T-cell (primary cell): ENCODE results near the gene TMEM184A. TPM values are rescaled to one million over a fixed set of nuclear protein-coding genes. Genes with fewer than 3 reads are reported as not detected.

ENCODE experiments used
- ATAC-seq, 4 experiments: fragments of 200-7000 bp in 3 of 4; fragments of 150-1000 bp in 1 of 4; cut with Tn5 transposase; replicated peaks in 1 of 4; 1 replicate in 3 of 4; 2 replicates in 1 of 4; pipeline ENCODE4 v1.10.0; 2021; ENCODE audit warnings: moderate library complexity in 3 of 4, mild to moderate bottlenecking in 2 of 4, moderate number of reproducible peaks in 1 of 4
- CTCF ChIA-PET, 2 donors: fragments of 300-600 bp; sonication (Branson Sonifier 250); formaldehyde crosslinking; loops; one replicate each; lab custom pipeline; 2022; ENCODE audit warnings: antibody characterized with exemption in 2 of 2; lab: Charles Lee
- POLR2A ChIA-PET, 2 donors: fragments of 300-600 bp; sonication (Branson Sonifier 250); formaldehyde crosslinking; loops; one replicate each; lab custom pipeline; 2022; ENCODE audit warnings: antibody characterized with exemption in 2 of 2; lab: Charles Lee
- DNase-seq, 35 experiments: peaks; one replicate each; pipeline versions ENCODE4 v3.0.0 to v3.0.0-alpha.2; 2013 to 2023
- H3K27ac ChIP-seq: one replicate; pipeline ENCODE4 v1.5.1; 2013; ENCODE audit warnings: low read length
- H3K27me3 ChIP-seq, 2 experiments: replicated peaks in 1 of 2; 1 replicate in 1 of 2; 2 replicates in 1 of 2; pipeline versions ENCODE4 v1.6.1 to v1.7.0; 2013; ENCODE audit warnings: low read length in 1 of 2, mixed read lengths in 1 of 2; ENCODE audit not compliant: control insufficient read depth in 2 of 2, insufficient read depth in 2 of 2; ENCODE audit errors: extremely low read depth in 1 of 2
- H3K36me3 ChIP-seq, 2 donors: 1 replicate in 1 of 2; 2 replicates in 1 of 2; pipeline versions ENCODE4 v1.6.1 to v1.7.0; 2013; ENCODE audit warnings: low read length in 1 of 2; ENCODE audit not compliant: control insufficient read depth in 2 of 2, insufficient read depth in 1 of 2; ENCODE audit errors: extremely low read depth in 1 of 2
- H3K4me1 ChIP-seq, 2 experiments: 1 replicate in 1 of 2; 2 replicates in 1 of 2; pipeline versions ENCODE4 v1.6.1 to v1.7.0; 2013; ENCODE audit warnings: low read length in 2 of 2, mixed read lengths in 1 of 2; ENCODE audit not compliant: insufficient read depth in 2 of 2, control insufficient read depth in 1 of 2; ENCODE audit errors: extremely low read depth in 1 of 2
- H3K4me3 ChIP-seq, 2 donors: 1 replicate in 1 of 2; 2 replicates in 1 of 2; pipeline versions ENCODE4 v1.5.1 to v1.7.0; 2013; ENCODE audit warnings: mild to moderate bottlenecking in 2 of 2, low read length in 1 of 2, moderate library complexity in 1 of 2; ENCODE audit not compliant: control insufficient read depth in 1 of 2; ENCODE audit errors: extremely low read depth in 1 of 2
- H3K9me3 ChIP-seq: 2 replicates; pipeline ENCODE4 v1.7.0; 2013
- H3K27ac Mint-ChIP-seq, 2 donors: one replicate each; pipeline ENCODE4 v1.8.0; 2020 to 2021; ENCODE audit warnings: mild to moderate bottlenecking in 2 of 2, mixed read lengths in 2 of 2
- H3K27me3 Mint-ChIP-seq, 2 donors: one replicate each; pipeline ENCODE4 v1.8.0; 2021 to 2022; ENCODE audit warnings: mixed read lengths in 2 of 2
- H3K36me3 Mint-ChIP-seq: one replicate; pipeline ENCODE4 v1.8.0; 2021; ENCODE audit warnings: mixed read lengths
- H3K4me1 Mint-ChIP-seq, 3 donors: one replicate each; pipeline ENCODE4 v1.8.0; 2020 to 2022; ENCODE audit warnings: mixed read lengths in 3 of 3, mild to moderate bottlenecking in 1 of 3
- H3K4me3 Mint-ChIP-seq, 3 donors: one replicate each; pipeline ENCODE4 v1.8.0; 2020 to 2022; ENCODE audit warnings: mild to moderate bottlenecking in 3 of 3, mixed read lengths in 3 of 3, moderate library complexity in 3 of 3
- H3K9me3 Mint-ChIP-seq, 3 donors: one replicate each; pipeline ENCODE4 v1.8.0; 2020 to 2022; ENCODE audit warnings: mixed read lengths in 3 of 3
- WGBS: methylation state at CpG from one replicate; pipeline ENCODE4 v1.1.5; 2013; ENCODE audit warnings: missing lambda C conversion rate; ENCODE audit not compliant: insufficient coverage; 5-methylcytosine and 5-hydroxymethylcytosine counted together
- total RNA-seq, 35 experiments: library from RNA in 6 of 35; stranded (reverse) in 6 of 35; fragments of 120-200 nt in 1 of 35; gene quantifications; one replicate each; pipeline versions ENCODE4 v1.2.1 to v1.2.4 and lab custom pipeline; 2013 to 2026

Gene TMEM184A
- total RNA-seq (under 1 TPM in 3 of 5 donors, not detected in 2; 0.18 to 0.38 (median 0.33) TPM), total RNA-seq (lab: John Stamatoyannopoulos, UW) (0 to 0.73 (median 0.17) reads per million in 29 experiments)
- not detected for total RNA-seq (2013)

GRCh38 chr7:1555813-1556543 is at the start of gene TMEM184A:
TSS of gene TMEM184A (minus strand) at chr7:1556205. CDS start at chr7:1555484, 721 bp downstream.
- no peaks in the 10 kb centered on the region for H3K36me3 Mint-ChIP-seq
- H3K4me1 ChIP-seq: peaks cover 2 to 14% of the 10 kb centered on the region in 2 experiments
- no peak within 1 kb of the TSS for H3K27ac Mint-ChIP-seq
- peaks cover 0 to 3% (median 0%) of the 10 kb centered on the region in 3 donors for H3K4me1 Mint-ChIP-seq
- H3K4me3 Mint-ChIP-seq: no peak within 1 kb of the TSS
- ATAC-seq (peak; percentile 72 to 81 (median 77)), DNase-seq (peak in 30 of 35 experiments; percentile 17 to 68 (median 44))
- no peaks in the 10 kb centered on the region for H3K27me3 Mint-ChIP-seq
- no peak within 1 kb of the TSS for H3K27ac ChIP-seq
- ChIA-PET POLR2A (no interaction called here), CTCF (no interaction called here)
- no peaks in the 10 kb centered on the region for H3K9me3 Mint-ChIP-seq
- no peak within 1 kb of the TSS for H3K4me3 ChIP-seq
- 50% methylated on average over 22 of the region's 23 CpGs for WGBS
- H3K36me3 ChIP-seq: peaks cover 0 to 3% of the 10 kb centered on the region in 2 donors
- peaks cover 0 to 17% of the 10 kb centered on the region in 2 experiments for H3K27me3 ChIP-seq
- H3K9me3 ChIP-seq: no peaks in the 10 kb centered on the region

GRCh38 chr7:1604383-1604782 is 48.4 kb upstream of the TMEM184A start:
- Histone ChIP-seq H3K4me3 (no peak overlapping the region), H3K4me1 (no peaks in the 10 kb centered on the region), H3K27me3 (peaks cover 0 to 48% of the 10 kb centered on the region in 2 experiments), H3K27ac (no peak overlapping the region), H3K36me3 (no peaks in the 10 kb centered on the region), H3K9me3 (no peaks in the 10 kb centered on the region)
- POLR2A ChIA-PET: no interaction called here
- Mint-ChIP-seq H3K4me3 (no peak overlapping the region), H3K27me3 (peaks cover 10 to 30% of the 10 kb centered on the region in 2 donors), H3K27ac (no peak overlapping the region), H3K36me3 (no peaks in the 10 kb centered on the region), H3K9me3 (no peaks in the 10 kb centered on the region), H3K4me1 (peaks cover 0 to 5% (median 2%) of the 10 kb centered on the region in 3 donors)
- ATAC-seq (no peak), DNase-seq (no peak)
- WGBS: 100% methylated on average over 1 of the region's 2 CpGs
- CTCF ChIA-PET: no interaction called here

GRCh38 chr7:1603346-1604225 is 47.6 kb upstream of the TMEM184A start:
- Histone ChIP-seq H3K27ac (no peak overlapping the region), H3K4me3 (no peak overlapping the region), H3K9me3 (no peaks in the 10 kb centered on the region), H3K27me3 (peaks cover 0 to 47% of the 10 kb centered on the region in 2 experiments), H3K4me1 (no peaks in the 10 kb centered on the region), H3K36me3 (no peaks in the 10 kb centered on the region)
- Mint-ChIP-seq H3K4me3 (no peak overlapping the region), H3K27me3 (peaks cover 10 to 24% of the 10 kb centered on the region in 2 donors), H3K9me3 (no peaks in the 10 kb centered on the region), H3K4me1 (peaks cover 0 to 5% (median 2%) of the 10 kb centered on the region in 3 donors), H3K36me3 (no peaks in the 10 kb centered on the region), H3K27ac (no peak overlapping the region)
- ATAC-seq (no peak), DNase-seq (no peak)
- POLR2A ChIA-PET: no interaction called here
- CTCF ChIA-PET: no interaction called here
- WGBS: 82% methylated on average over 35 of the region's 41 CpGs

GRCh38 chr7:1602386-1602785 is 46.4 kb upstream of the TMEM184A start:
- peaks cover 0 to 4% (median under 1%) of the 10 kb centered on the region in 3 donors for H3K4me1 Mint-ChIP-seq
- Histone ChIP-seq H3K27ac (no peak overlapping the region), H3K27me3 (peaks cover 0 to 39% of the 10 kb centered on the region in 2 experiments), H3K36me3 (no peaks in the 10 kb centered on the region), H3K4me1 (no peaks in the 10 kb centered on the region), H3K4me3 (no peak overlapping the region), H3K9me3 (no peaks in the 10 kb centered on the region)
- POLR2A ChIA-PET: no interaction called here
- no peak overlapping the region for H3K27ac Mint-ChIP-seq
- no peaks in the 10 kb centered on the region for H3K36me3 Mint-ChIP-seq
- DNase-seq: no peak
- no peak for ATAC-seq
- CTCF ChIA-PET: no interaction called here
- H3K4me3 Mint-ChIP-seq: no peak overlapping the region
- H3K9me3 Mint-ChIP-seq: no peaks in the 10 kb centered on the region
- H3K27me3 Mint-ChIP-seq: peaks cover 10 to 23% of the 10 kb centered on the region in 2 donors
- 81% methylated on average over 12 of the region's 15 CpGs for WGBS

GRCh38 chr7:1601956-1602355 is 46.0 kb upstream of the TMEM184A start:
- ATAC-seq: no peak
- H3K4me1 Mint-ChIP-seq: no peaks in the 10 kb centered on the region
- Histone ChIP-seq H3K4me3 (no peak overlapping the region), H3K27ac (no peak overlapping the region), H3K4me1 (no peaks in the 10 kb centered on the region), H3K9me3 (no peaks in the 10 kb centered on the region), H3K36me3 (no peaks in the 10 kb centered on the region), H3K27me3 (peaks cover 0 to 43% of the 10 kb centered on the region in 2 experiments)
- H3K27ac Mint-ChIP-seq: no peak overlapping the region
- CTCF ChIA-PET: no interaction called here
- peaks cover 10 to 21% of the 10 kb centered on the region in 2 donors for H3K27me3 Mint-ChIP-seq
- POLR2A ChIA-PET: no interaction called here
- H3K36me3 Mint-ChIP-seq: no peaks in the 10 kb centered on the region
- H3K9me3 Mint-ChIP-seq: no peaks in the 10 kb centered on the region
- 89% methylated on average over 21 of the region's 24 CpGs for WGBS
- H3K4me3 Mint-ChIP-seq: no peak overlapping the region
- DNase-seq: no peak

GRCh38 chr7:1599640-1600395 is 43.8 kb upstream of the TMEM184A start:
- DNase-seq (no peak), ATAC-seq (no peak)
- Histone ChIP-seq H3K4me1 (no peaks in the 10 kb centered on the region), H3K27me3 (peaks cover 0 to 57% of the 10 kb centered on the region in 2 experiments), H3K36me3 (no peaks in the 10 kb centered on the region), H3K4me3 (no peak overlapping the region), H3K9me3 (no peaks in the 10 kb centered on the region), H3K27ac (no peak overlapping the region)
- Mint-ChIP-seq H3K27me3 (peaks cover 17 to 32% of the 10 kb centered on the region in 2 donors), H3K4me1 (no peaks in the 10 kb centered on the region), H3K36me3 (no peaks in the 10 kb centered on the region), H3K9me3 (no peaks in the 10 kb centered on the region), H3K27ac (no peak overlapping the region), H3K4me3 (no peak overlapping the region)
- ChIA-PET POLR2A (no interaction called here), CTCF (no interaction called here)
- WGBS: 85% methylated on average over 21 of the region's 29 CpGs
